WTC11 (cell line): ENCODE data around the gene ZIC3.

Experiments
- ATF1 ChIP-seq: sonication (generic); formaldehyde crosslinking; IDR thresholded peaks from 2 replicates; pipeline ENCODE4 v1.8.1; 2023; ENCODE audit warnings: mild to moderate bottlenecking, moderate library complexity, missing genetic modification reagents
- CTCF ChIP-seq: fragments of 200-600 bp; IDR thresholded peaks from 2 replicates; pipeline ENCODE4 v1.8.0; 2022; ENCODE audit warnings: antibody characterized with exemption
- E2F5 ChIP-seq: sonication (generic); formaldehyde crosslinking; IDR thresholded peaks from 2 replicates; pipeline ENCODE4 v1.8.1; 2022; ENCODE audit warnings: mild to moderate bottlenecking, moderate library complexity, missing genetic modification reagents
- FOXK1 ChIP-seq: sonication (generic); formaldehyde crosslinking; IDR thresholded peaks from 2 replicates; pipeline ENCODE4 v1.8.0; 2022; ENCODE audit warnings: mild to moderate bottlenecking, moderate library complexity, missing genetic modification reagents
- GRHL2 ChIP-seq: fragments of 250-450 bp; sonication (Bioruptor Pico); IDR thresholded peaks from 2 replicates; pipeline ENCODE4 v1.8.0; 2022; ENCODE audit warnings: mild to moderate bottlenecking, moderate library complexity; ENCODE audit not compliant: insufficient replicate concordance, severe bottlenecking
- NFE2L1 ChIP-seq: sonication (generic); formaldehyde crosslinking; IDR thresholded peaks from 2 replicates; pipeline ENCODE4 v1.8.1; 2023; ENCODE audit warnings: missing genetic modification reagents
- STAT6 ChIP-seq: sonication (generic); formaldehyde crosslinking; conservative IDR thresholded peaks from 2 replicates; pipeline ENCODE4 v1.8.1; 2023; ENCODE audit warnings: mild to moderate bottlenecking, low read depth, missing genetic modification reagents, moderate library complexity
- TF ChIP-seq, protein P1 (sequence below): sonication (generic); formaldehyde crosslinking; conservative IDR thresholded peaks from 2 replicates; pipeline ENCODE4 v1.8.1; 2022; ENCODE audit warnings: mild to moderate bottlenecking, missing genetic modification reagents
- TF ChIP-seq, protein P2 (sequence below): sonication (generic); formaldehyde crosslinking; IDR thresholded peaks from 2 replicates; pipeline ENCODE4 v1.8.1; 2023; ENCODE audit warnings: mild to moderate bottlenecking, missing genetic modification reagents, moderate library complexity

DNA sequence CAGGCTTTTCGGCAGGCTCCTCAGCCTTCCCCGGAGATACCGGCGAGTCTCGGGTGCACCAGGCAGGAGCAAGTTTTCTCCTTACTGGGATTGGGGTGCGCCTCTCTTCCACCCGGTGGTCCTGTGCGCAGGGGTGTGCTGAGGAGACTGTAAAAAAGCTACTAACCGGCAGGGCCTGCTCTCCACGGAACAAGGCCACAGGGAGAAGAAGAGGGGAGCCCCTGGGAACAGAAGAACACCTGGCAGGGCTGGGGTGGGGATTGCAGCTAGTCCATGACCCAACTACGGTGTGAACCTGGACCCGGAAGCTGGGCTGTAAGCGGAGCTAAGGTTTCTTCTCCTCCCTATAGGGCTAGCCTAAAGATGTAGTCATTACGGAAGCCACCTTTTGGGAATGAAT, 17.7 kb upstream of the ZIC3 start:
- TF ChIP-seq ATF1 (CRISPR knock-in tag) (no peak), STAT6 (CRISPR knock-in tag) (no peak), CTCF (no peak), GRHL2 (CRISPR knock-in tag) (no peak), FOXK1 (CRISPR knock-in tag) (no peak), NFE2L1 (no peak), E2F5 (CRISPR knock-in tag) (no peak)
- TF ChIP-seq, protein P1, sequence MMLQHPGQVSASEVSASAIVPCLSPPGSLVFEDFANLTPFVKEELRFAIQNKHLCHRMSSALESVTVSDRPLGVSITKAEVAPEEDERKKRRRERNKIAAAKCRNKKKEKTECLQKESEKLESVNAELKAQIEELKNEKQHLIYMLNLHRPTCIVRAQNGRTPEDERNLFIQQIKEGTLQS (CRISPR knock-in tag) = no peak
- TF ChIP-seq, protein P2, sequence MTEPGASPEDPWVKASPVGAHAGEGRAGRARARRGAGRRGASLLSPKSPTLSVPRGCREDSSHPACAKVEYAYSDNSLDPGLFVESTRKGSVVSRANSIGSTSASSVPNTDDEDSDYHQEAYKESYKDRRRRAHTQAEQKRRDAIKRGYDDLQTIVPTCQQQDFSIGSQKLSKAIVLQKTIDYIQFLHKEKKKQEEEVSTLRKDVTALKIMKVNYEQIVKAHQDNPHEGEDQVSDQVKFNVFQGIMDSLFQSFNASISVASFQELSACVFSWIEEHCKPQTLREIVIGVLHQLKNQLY (CRISPR knock-in tag) = no peak
